ENCODE results near the gene ARID5A.
"Not testable (repeated sequence)": the region's sequence is repeated elsewhere in the genome, so short reads cannot be mapped to it uniquely, and the experiment has no call there.

ARID5A gene

GRCh38 chr2:96498021-96498431 is 38.5 kb upstream of the ARID5A start:
- TF ChIP-seq CTCF (conservative IDR thresholded peaks at IDR 0.05), result no peak
- TF ChIP-seq ZFX (IDR thresholded peaks at IDR 0.05), result no peak
- no peak overlapping the region for H3K27ac ChIP-seq

DNA sequence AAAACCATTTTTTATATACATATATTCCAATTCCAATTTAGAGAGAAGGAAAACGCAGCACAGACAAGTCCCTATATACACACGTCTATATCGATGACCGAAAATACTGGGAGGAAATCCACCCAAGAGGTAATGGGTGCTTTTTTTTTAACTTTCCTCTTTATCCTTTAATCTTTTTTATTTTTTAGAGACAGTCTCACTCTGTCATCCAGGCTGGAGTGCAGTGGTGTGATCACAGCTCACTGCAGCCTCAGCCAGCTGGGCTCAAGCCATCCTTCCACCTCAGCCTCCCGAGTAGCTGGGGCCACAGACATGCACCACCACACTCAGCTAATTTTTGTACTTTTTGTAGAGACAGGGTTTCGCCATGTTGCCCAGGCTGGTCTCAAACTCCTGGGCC is 37.9 kb upstream of the ARID5A start:
- not testable (repeated sequence) for H3K27ac ChIP-seq

- no peak overlapping the region for H3K27ac ChIP-seq
- no peak for TF ChIP-seq CTCF (conservative IDR thresholded peaks at IDR 0.05)
- TF ChIP-seq ZFX (IDR thresholded peaks at IDR 0.05), result no peak
Measured at GRCh38 chr2:96499061-96499960, 37.2 kb upstream of the ARID5A start.

DNA sequence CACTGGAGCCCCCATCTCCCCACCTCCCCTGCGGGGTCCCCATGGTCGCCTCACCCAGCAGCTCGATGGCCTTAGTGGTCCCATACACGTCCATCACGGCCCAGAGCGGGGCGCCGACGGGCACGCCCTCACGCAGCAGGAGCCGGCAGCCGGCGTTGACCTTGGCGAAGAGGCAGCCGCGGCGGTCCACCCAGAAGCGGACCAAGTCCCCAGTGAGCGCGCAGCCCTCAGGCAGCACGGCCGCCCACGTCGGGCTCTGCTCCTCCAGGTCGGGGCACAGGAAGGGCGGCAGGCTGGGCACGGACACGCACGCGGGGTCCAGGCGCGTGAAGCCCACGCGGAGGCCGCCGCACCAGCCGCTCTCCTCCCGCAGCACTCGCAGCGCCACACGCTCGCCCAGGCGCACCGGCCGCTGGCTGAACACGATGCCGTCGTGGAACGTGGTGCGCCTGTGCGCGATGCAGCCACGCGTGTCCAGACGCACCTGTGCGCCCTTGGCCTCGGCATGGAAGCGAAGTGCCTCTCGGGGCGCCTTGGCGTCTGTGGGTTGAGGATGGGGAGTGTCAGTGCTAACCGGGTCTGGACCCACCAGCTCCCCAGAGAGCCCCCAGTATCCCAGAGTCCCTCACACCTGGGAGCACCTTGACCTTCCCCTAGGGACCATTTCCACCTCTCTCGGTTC is 36.0 kb upstream of the ARID5A start:
- no peak overlapping the region for H3K27ac ChIP-seq
- TF ChIP-seq CTCF (conservative IDR thresholded peaks at IDR 0.05) (no peak), ZFX (IDR thresholded peaks at IDR 0.05) (no peak)

DNA sequence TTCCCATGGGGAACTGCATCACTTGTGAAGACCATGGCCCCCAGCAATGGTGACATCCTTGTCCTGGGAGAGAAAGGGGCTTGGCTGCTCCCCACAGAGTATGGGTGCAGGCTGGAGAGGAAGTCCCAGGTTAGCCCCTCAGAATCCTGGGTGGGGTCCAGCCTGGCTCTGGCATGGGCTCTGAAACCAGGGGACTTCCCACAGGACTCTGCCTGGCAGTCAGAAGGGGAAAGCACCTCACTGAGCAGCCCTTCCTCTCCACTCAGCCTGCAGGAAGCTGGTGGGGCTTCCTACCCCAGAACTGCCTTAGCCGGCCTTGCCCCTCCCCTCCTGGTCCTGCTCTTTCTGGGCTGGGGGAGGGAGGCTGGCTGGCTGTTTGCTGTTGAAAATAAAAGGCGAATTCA is 35.1 kb upstream of the ARID5A start:
- TF ChIP-seq CTCF (conservative IDR thresholded peaks at IDR 0.05) (no peak), ZFX (IDR thresholded peaks at IDR 0.05) (no peak)
- H3K27ac ChIP-seq, result no peak overlapping the region

- H3K27ac ChIP-seq, result no peak overlapping the region
- TF ChIP-seq CTCF (conservative IDR thresholded peaks at IDR 0.05) (no peak), ZFX (IDR thresholded peaks at IDR 0.05) (no peak)
Measured at GRCh38 chr2:96501886-96502810, 34.4 kb upstream of the ARID5A start.

GRCh38 chr2:96502891-96503636 is 33.5 kb upstream of the ARID5A start:
- no peak overlapping the region for H3K27ac ChIP-seq
- TF ChIP-seq ZFX (IDR thresholded peaks at IDR 0.05) (no peak), CTCF (conservative IDR thresholded peaks at IDR 0.05) (no peak)

Data from C4-2B (cell line).